Karpas-422 (cell line): ENCODE data around the gene KCNB1. TPM values are rescaled to one million over a fixed set of nuclear protein-coding genes. Genes with fewer than 3 reads are reported as not detected.

Experiments used
- DNase-seq: peaks from one replicate; pipeline ENCODE4 v3.0.0-alpha.2; 2015
- H2AFZ ChIP-seq: fragments of 200-600 bp; sonication (generic); 2 replicates; pipeline ENCODE4 v1.6.1; 2014; ENCODE audit warnings: antibody characterized with exemption, low read length, mixed read lengths
- H3K27ac ChIP-seq: fragments of 200-600 bp; sonication (generic); 2 replicates; pipeline ENCODE4 v1.5.1; 2014; ENCODE audit warnings: mild to moderate bottlenecking, low read length, moderate library complexity
- H3K27me3 ChIP-seq: fragments of 200-600 bp; sonication (generic); 2 replicates; pipeline ENCODE4 v1.6.1; 2014; ENCODE audit warnings: low read length, mixed read lengths
- H3K36me3 ChIP-seq: fragments of 200-600 bp; sonication (generic); 2 replicates; pipeline ENCODE4 v1.6.1; 2014; ENCODE audit warnings: low read length, mixed read lengths; ENCODE audit not compliant: insufficient read depth
- H3K4me1 ChIP-seq: fragments of 200-600 bp; sonication (generic); 2 replicates; pipeline ENCODE4 v1.6.1; 2014; ENCODE audit warnings: mild to moderate bottlenecking, low read length, mixed read lengths
- H3K4me2 ChIP-seq: fragments of 200-600 bp; sonication (generic); 2 replicates; pipeline ENCODE4 v1.6.1; 2014; ENCODE audit warnings: low read length, low read depth, mild to moderate bottlenecking; ENCODE audit not compliant: poor library complexity, severe bottlenecking
- H3K4me3 ChIP-seq: fragments of 200-600 bp; sonication (generic); 2 replicates; pipeline ENCODE4 v1.5.1; 2014; ENCODE audit warnings: mild to moderate bottlenecking, antibody characterized with exemption, low read length, mixed read lengths
- H3K79me2 ChIP-seq: fragments of 200-600 bp; sonication (generic); 2 replicates; pipeline ENCODE4 v1.6.1; 2014; ENCODE audit warnings: mild to moderate bottlenecking, low read length, mixed read lengths
- H3K9ac ChIP-seq: fragments of 200-600 bp; sonication (generic); 2 replicates; pipeline ENCODE4 v1.6.0; 2014; ENCODE audit warnings: low read length
- H3K9me2 ChIP-seq: fragments of 200-600 bp; sonication (generic), shearing (Covaris generic); replicated peaks from 2 replicates; pipeline ENCODE4 v1.6.0; 2014; ENCODE audit warnings: mild to moderate bottlenecking, low read length, moderate library complexity; ENCODE audit not compliant: insufficient read depth
- H3K9me3 ChIP-seq: fragments of 300-700, 200-600 bp; sonication (generic); 2 replicates; pipeline ENCODE4 v1.6.1; 2014; ENCODE audit warnings: low read length, mixed read lengths
- H4K20me1 ChIP-seq: fragments of 200-600 bp; sonication (generic); 2 replicates; pipeline ENCODE4 v1.6.1; 2014; ENCODE audit warnings: mild to moderate bottlenecking, antibody characterized with exemption, low read length, low read depth; ENCODE audit not compliant: insufficient read depth
- total RNA-seq: library from RNA; depleted of rRNA; stranded (reverse); fragments of >200 nt; shearing (Covaris generic); gene quantifications from 2 replicates; pipeline ENCODE4 v1.2.3, GENCODE V29; 2014; ENCODE audit warnings: low replicate concordance

The KCNB1 gene
- total RNA-seq, 1 experiment from 2014 or later: not detected

DNA sequence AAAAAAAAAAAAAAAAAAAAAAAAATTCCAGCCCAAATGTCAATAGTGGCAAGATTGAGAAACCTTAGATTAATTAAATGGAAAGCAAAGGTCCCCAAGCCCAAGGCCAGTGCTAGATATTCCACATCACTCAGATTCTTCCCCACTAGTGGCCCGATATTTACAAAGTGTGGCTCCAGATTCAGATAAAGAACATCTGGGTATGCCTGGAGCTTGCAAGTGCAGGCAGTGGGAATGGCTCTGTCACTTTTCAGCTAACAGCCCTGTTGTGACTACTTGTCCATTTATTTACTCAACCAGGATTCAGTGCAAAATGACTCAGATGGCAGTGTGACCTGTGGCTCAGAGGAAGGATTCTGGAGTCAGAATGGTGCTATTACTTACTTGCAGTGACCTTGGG, 8.2 kb upstream of the KCNB1 start:
- Histone ChIP-seq H3K36me3 (no peaks in the 10 kb centered on the region), H3K4me3 (no peak overlapping the region), H4K20me1 (no peaks in the 10 kb centered on the region), H3K27me3 (no peaks in the 10 kb centered on the region), H3K4me1 (no peaks in the 10 kb centered on the region), H3K79me2 (no peaks in the 10 kb centered on the region), H3K9ac (no peak overlapping the region), H3K27ac (no peak overlapping the region), H3K4me2 (no peak overlapping the region), H2AFZ (no peak overlapping the region), H3K9me2 (no peaks in the 10 kb centered on the region), H3K9me3 (no peaks in the 10 kb centered on the region)
- no peak for DNase-seq

DNA sequence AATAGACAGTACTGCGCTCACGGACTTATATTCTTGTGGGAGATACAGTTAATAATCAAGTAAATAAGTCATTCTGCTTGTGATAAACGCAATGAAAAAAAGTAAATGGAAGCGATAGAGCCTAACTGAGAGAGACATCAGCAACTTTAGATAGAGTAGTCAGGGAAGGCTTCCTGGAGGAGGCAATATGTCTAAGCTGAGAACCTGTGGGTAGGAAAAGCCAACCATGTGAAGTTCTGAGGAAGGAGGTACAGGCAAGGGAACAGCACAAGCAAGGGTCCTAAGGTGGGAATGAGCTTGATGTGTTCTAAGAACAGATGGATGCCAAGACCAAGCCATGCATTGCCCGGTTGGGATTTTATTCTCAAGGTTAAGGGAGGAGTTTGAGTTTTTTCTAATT, 7.2 kb upstream of the KCNB1 start:
- H3K4me2 ChIP-seq: no peak overlapping the region
- H3K36me3 ChIP-seq: no peaks in the 10 kb centered on the region
- no peaks in the 10 kb centered on the region for H3K4me1 ChIP-seq
- H3K27ac ChIP-seq: no peak overlapping the region
- no peak for DNase-seq
- no peaks in the 10 kb centered on the region for H4K20me1 ChIP-seq
- H3K9ac ChIP-seq: no peak overlapping the region
- H2AFZ ChIP-seq: no peak overlapping the region
- H3K9me3 ChIP-seq: no peaks in the 10 kb centered on the region
- no peaks in the 10 kb centered on the region for H3K9me2 ChIP-seq
- no peak overlapping the region for H3K4me3 ChIP-seq
- no peaks in the 10 kb centered on the region for H3K27me3 ChIP-seq
- no peaks in the 10 kb centered on the region for H3K79me2 ChIP-seq

DNA sequence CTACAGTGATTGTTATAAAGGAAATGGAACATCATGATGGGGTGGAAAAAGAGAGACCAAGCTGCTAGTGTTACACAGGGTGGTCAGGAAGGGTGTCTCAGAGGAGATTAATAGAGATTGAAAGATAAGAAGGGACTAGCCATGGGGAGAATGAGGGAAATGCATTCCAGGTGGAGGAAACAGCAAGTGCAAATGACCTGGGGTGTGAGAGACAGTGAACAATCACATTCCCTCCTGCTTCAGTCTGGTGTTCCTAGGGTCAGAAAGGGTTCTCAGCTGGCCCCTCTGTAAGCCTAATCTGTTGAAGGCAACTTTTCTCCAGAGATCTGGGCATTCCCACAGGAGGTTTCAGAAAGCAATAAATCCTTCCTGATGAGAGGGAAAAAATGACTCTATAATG, 3.6 kb upstream of the KCNB1 start:
- H4K20me1 ChIP-seq: no peaks in the 10 kb centered on the region

GRCh38 chr20:49485563-49485962, 3.1 kb upstream of the KCNB1 start:
- no peaks in the 10 kb centered on the region for H4K20me1 ChIP-seq
- H3K36me3 ChIP-seq: no peaks in the 10 kb centered on the region
- H3K9ac ChIP-seq: no peak overlapping the region
- no peak overlapping the region for H3K27ac ChIP-seq
- no peak overlapping the region for H2AFZ ChIP-seq
- no peaks in the 10 kb centered on the region for H3K9me3 ChIP-seq
- no peaks in the 10 kb centered on the region for H3K79me2 ChIP-seq
- no peaks in the 10 kb centered on the region for H3K9me2 ChIP-seq
- H3K4me3 ChIP-seq: no peak overlapping the region
- DNase-seq: no peak
- H3K27me3 ChIP-seq: no peaks in the 10 kb centered on the region
- H3K4me2 ChIP-seq: no peak overlapping the region
- no peaks in the 10 kb centered on the region for H3K4me1 ChIP-seq

More for the DNA sequence above, 3.6 kb upstream of the KCNB1 start:
- Histone ChIP-seq H3K9me3 (no peaks in the 10 kb centered on the region), H3K79me2 (no peaks in the 10 kb centered on the region), H3K9ac (no peak overlapping the region), H3K4me1 (no peaks in the 10 kb centered on the region), H3K36me3 (no peaks in the 10 kb centered on the region), H3K27ac (no peak overlapping the region), H3K4me3 (no peak overlapping the region), H2AFZ (no peak overlapping the region), H3K27me3 (no peaks in the 10 kb centered on the region), H3K9me2 (no peaks in the 10 kb centered on the region), H3K4me2 (no peak overlapping the region)
- DNase-seq: no peak

- H3K4me3 ChIP-seq: no peak overlapping the region
- H3K36me3 ChIP-seq: no peaks in the 10 kb centered on the region
- H3K4me1 ChIP-seq: no peaks in the 10 kb centered on the region
- H3K9ac ChIP-seq: no peak overlapping the region
- no peak for DNase-seq
- H3K27me3 ChIP-seq: no peaks in the 10 kb centered on the region
- H2AFZ ChIP-seq: no peak overlapping the region
- no peak overlapping the region for H3K27ac ChIP-seq
- H3K9me2 ChIP-seq: no peaks in the 10 kb centered on the region
- no peaks in the 10 kb centered on the region for H3K9me3 ChIP-seq
- no peaks in the 10 kb centered on the region for H3K79me2 ChIP-seq
- no peaks in the 10 kb centered on the region for H4K20me1 ChIP-seq
- H3K4me2 ChIP-seq: no peak overlapping the region
Measured at GRCh38 chr20:49484180-49485140, 2.0 kb upstream of the KCNB1 start.

GRCh38 chr20:49483696-49484123, 1.2 kb upstream of the KCNB1 start:
- DNase-seq: no peak
- Histone ChIP-seq H3K4me1 (no peaks in the 10 kb centered on the region), H3K4me3 (no peak overlapping the region), H3K9me2 (no peaks in the 10 kb centered on the region), H2AFZ (no peak overlapping the region), H3K4me2 (no peak overlapping the region), H3K27me3 (no peaks in the 10 kb centered on the region), H3K36me3 (no peaks in the 10 kb centered on the region), H3K9ac (no peak overlapping the region), H3K9me3 (no peaks in the 10 kb centered on the region), H3K27ac (no peak overlapping the region), H4K20me1 (no peaks in the 10 kb centered on the region), H3K79me2 (no peaks in the 10 kb centered on the region)

GRCh38 chr20:49483018-49483695, 689 bp upstream of the KCNB1 start:
- H3K36me3 ChIP-seq: no peaks in the 10 kb centered on the region
- H3K79me2 ChIP-seq: no peaks in the 10 kb centered on the region
- no peaks in the 10 kb centered on the region for H3K4me1 ChIP-seq
- no peak overlapping the region for H3K4me2 ChIP-seq
- H3K9ac ChIP-seq: no peak overlapping the region
- H3K9me2 ChIP-seq: no peaks in the 10 kb centered on the region
- H3K9me3 ChIP-seq: no peaks in the 10 kb centered on the region
- no peak overlapping the region for H2AFZ ChIP-seq
- H3K4me3 ChIP-seq: no peak overlapping the region
- H3K27me3 ChIP-seq: no peaks in the 10 kb centered on the region
- no peak overlapping the region for H3K27ac ChIP-seq
- H4K20me1 ChIP-seq: no peaks in the 10 kb centered on the region
- DNase-seq: no peak

- no peak overlapping the region for H3K4me3 ChIP-seq
- no peaks in the 10 kb centered on the region for H3K9me3 ChIP-seq
- H3K4me1 ChIP-seq: no peaks in the 10 kb centered on the region
- H3K9ac ChIP-seq: no peak overlapping the region
- no peak overlapping the region for H2AFZ ChIP-seq
- DNase-seq: no peak
- H3K4me2 ChIP-seq: no peak overlapping the region
- no peaks in the 10 kb centered on the region for H3K27me3 ChIP-seq
- no peaks in the 10 kb centered on the region for H3K9me2 ChIP-seq
- H3K27ac ChIP-seq: no peak overlapping the region
- H3K36me3 ChIP-seq: no peaks in the 10 kb centered on the region
- H4K20me1 ChIP-seq: no peaks in the 10 kb centered on the region
- H3K79me2 ChIP-seq: no peaks in the 10 kb centered on the region
Measured at GRCh38 chr20:49482173-49482572, 295 bp downstream of the KCNB1 start.
